HEK293 (cell line): Measurements from ENCODE around the gene TPSD1.

Experiments
- TCF7L2 ChIP-seq: IDR thresholded peaks from 2 replicates; pipeline ENCODE4 v1.6.1; 2011; ENCODE audit warnings: low read depth, mild to moderate bottlenecking, inconsistent platforms, low read length, moderate library complexity, borderline replicate concordance
- ZBTB1 ChIP-seq: fragments of 450-650 bp; formaldehyde crosslinking; IDR thresholded peaks from 2 replicates; pipeline ENCODE4 v1.5.1; 2016; ENCODE audit warnings: missing biosample characterization, missing genetic modification characterization
- ZNF146 ChIP-seq: fragments of 450-650 bp; formaldehyde crosslinking; IDR thresholded peaks from 2 replicates; pipeline ENCODE4 v1.5.1; 2016; ENCODE audit warnings: missing biosample characterization, missing genetic modification characterization
- ZNF707 ChIP-seq: fragments of 450-650 bp; formaldehyde crosslinking; IDR thresholded peaks from 2 replicates; pipeline ENCODE4 v1.5.1; 2016; ENCODE audit warnings: missing biosample characterization, missing genetic modification characterization

GRCh38 chr16:1264345-1265089 lies 8.6 kb downstream of the TPSD1 start:
- TF ChIP-seq ZNF146 (tag by site-specific recombination) = no peak
- no peak for TF ChIP-seq TCF7L2
- no peak for TF ChIP-seq ZNF707 (tag by site-specific recombination)
- no peak for TF ChIP-seq ZBTB1
